ENCODE measurements around the gene FFAR1. TPM values are rescaled to one million over a fixed set of nuclear protein-coding genes. Genes with fewer than 3 reads are reported as not detected.

FFAR1 gene, protein sequence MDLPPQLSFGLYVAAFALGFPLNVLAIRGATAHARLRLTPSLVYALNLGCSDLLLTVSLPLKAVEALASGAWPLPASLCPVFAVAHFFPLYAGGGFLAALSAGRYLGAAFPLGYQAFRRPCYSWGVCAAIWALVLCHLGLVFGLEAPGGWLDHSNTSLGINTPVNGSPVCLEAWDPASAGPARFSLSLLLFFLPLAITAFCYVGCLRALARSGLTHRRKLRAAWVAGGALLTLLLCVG (N-terminal part only)
- total RNA-seq: not detected in 2 replicates

DNA sequence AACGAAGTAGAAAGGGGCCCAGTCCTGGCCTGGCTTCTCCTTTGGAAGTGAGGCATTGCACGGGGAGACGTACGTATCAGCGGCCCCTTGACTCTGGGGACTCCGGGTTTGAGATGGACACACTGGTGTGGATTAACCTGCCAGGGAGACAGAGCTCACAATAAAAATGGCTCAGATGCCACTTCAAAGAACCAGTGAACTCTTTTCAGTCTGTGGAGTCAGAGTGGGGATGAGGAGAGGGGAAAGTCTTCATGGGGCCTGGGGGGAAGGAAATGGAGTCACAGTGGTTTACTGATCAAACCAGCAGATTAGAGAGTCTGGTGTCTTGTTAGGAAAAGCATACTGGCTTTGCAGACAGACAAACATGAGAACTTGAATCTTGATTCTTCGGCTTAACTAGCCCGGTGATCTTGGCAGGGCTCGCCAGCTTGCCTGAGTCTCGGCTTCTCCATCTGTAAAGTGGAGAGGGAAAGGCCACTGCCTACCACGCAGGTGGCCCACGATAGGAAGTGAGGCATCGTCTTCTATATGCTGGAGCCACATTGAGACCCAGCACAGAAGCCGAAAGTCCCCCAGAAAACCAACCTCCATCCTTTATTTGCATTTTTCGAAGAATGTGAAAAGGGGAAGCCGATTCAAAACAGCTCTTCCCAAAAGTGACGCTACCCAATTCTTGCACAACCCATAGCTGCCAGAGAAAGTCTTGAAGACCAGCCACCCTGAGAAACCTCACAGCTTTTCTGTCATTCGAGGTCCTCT, at the start of gene FFAR1:
FFAR1 (plus strand) TSS at position 732 of the 759 bp plus-strand sequence. CDS start 3,650 bp downstream, outside the sequence.

DNA sequence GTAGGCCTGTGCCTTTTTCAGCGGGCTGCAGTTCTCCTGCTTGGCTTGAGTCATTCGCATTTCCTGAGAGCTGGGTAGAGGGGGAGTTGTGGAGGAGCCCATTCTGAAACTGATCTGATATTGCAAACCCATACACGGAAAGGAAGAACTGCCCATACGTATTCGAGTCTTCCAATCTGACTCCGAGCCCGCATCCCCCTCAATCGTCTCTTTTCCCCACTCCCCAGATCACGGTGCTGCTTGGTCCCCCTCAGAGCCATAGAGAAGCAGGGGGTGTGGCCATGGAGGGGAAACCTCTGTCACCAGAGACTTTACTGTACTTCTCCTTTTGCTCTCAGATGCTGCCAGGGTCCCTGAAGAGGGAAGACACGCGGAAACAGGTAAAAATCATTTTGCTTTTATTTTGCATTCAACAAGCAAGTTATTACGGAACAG, 18.8 kb upstream of the FFAR1 start, which contains the start of gene CD22:
CD22 (plus strand) TSS at position 337 of the 435 bp plus-strand sequence. CDS start 2,854 bp downstream, outside the sequence.

GRCh38 chr19:35357867-35358573, 10.3 kb downstream of the FFAR1 start, which contains the start of gene FFAR3:
TSS of gene FFAR3 (plus strand) at chr19:35358460. CDS start at chr19:35358891, 431 bp downstream.

GRCh38 chr19:35370722-35371121, 23.0 kb downstream of the FFAR1 start, which contains the start of gene GPR42:
TSS of gene GPR42 (plus strand) at chr19:35371068. CDS start at chr19:35371360, 292 bp downstream.

Other genes with a start within 250 kb of the FFAR1 start
- 0.38 TPM in 1 of 2 replicates, not detected in the other for gene FXYD3, start 232.1 kb upstream of the FFAR1 start, total RNA-seq
- under 0.01 and 3.7 TPM in 2 replicates for gene LGI4, start 212.8 kb upstream of the FFAR1 start, total RNA-seq
- 0.58 and 1.4 TPM in 2 replicates for gene FXYD1, start 209.1 kb upstream of the FFAR1 start, total RNA-seq
- gene FXYD7, start 204.6 kb upstream of the FFAR1 start, total RNA-seq: not detected in 2 replicates
- 11.8 and 16.3 TPM in 2 replicates for gene FXYD5, start 193.2 kb upstream of the FFAR1 start, total RNA-seq
- not detected in 2 replicates for gene FAM187B, start 119.2 kb upstream of the FFAR1 start, total RNA-seq
- 0.28 and 1.7 TPM in 2 replicates for gene LSR, start 98.9 kb upstream of the FFAR1 start, total RNA-seq
- gene USF2, start 78.9 kb upstream of the FFAR1 start, total RNA-seq: 33.5 and 49.1 TPM in 2 replicates
- 0.19 TPM in 1 of 2 replicates, not detected in the other for gene HAMP, start 65.4 kb upstream of the FFAR1 start, total RNA-seq
- gene MAG, start 55.7 kb upstream of the FFAR1 start, total RNA-seq: 0.96 TPM in 1 of 2 replicates, not detected in the other
- 0.96 and 1.7 TPM in 2 replicates for gene CD22, start 18.7 kb upstream of the FFAR1 start, total RNA-seq
- not detected in 2 replicates for gene FFAR3, start 10.6 kb downstream of the FFAR1 start, total RNA-seq
- gene GPR42, start 23.2 kb downstream of the FFAR1 start, total RNA-seq: not detected in 2 replicates
- not detected in 2 replicates for gene FFAR2, start 100.4 kb downstream of the FFAR1 start, total RNA-seq
- not detected in 2 replicates for gene KRTDAP, start 142.6 kb downstream of the FFAR1 start, total RNA-seq
- 0.77 and 2.5 TPM in 2 replicates for gene DMKN, start 165.7 kb downstream of the FFAR1 start, total RNA-seq
- gene SBSN, start 180.4 kb downstream of the FFAR1 start, total RNA-seq: 0.19 and 2.0 TPM in 2 replicates
- not detected in 2 replicates for gene GAPDHS, start 185.6 kb downstream of the FFAR1 start, total RNA-seq
- 83.2 and 98.7 TPM in 2 replicates for gene TMEM147, start 197.7 kb downstream of the FFAR1 start, total RNA-seq
- not detected in 2 replicates for gene ATP4A, start 215.8 kb downstream of the FFAR1 start, total RNA-seq
- not detected in 2 replicates for gene PMIS2, start 238.3 kb downstream of the FFAR1 start, total RNA-seq